T-cell (primary cell): ENCODE data around the gene AAGAB. TPM values are rescaled to one million over a fixed set of nuclear protein-coding genes. Genes with fewer than 3 reads are reported as not detected.

ENCODE experiments used
- ATAC-seq, 4 experiments: fragments of 200-7000 bp in 3 of 4; fragments of 150-1000 bp in 1 of 4; cut with Tn5 transposase; replicated peaks in 1 of 4; 1 replicate in 3 of 4; 2 replicates in 1 of 4; pipeline ENCODE4 v1.10.0; 2021; ENCODE audit warnings: moderate library complexity in 3 of 4, mild to moderate bottlenecking in 2 of 4, moderate number of reproducible peaks in 1 of 4
- CTCF ChIA-PET, 2 donors: fragments of 300-600 bp; sonication (Branson Sonifier 250); formaldehyde crosslinking; loops; one replicate each; lab custom pipeline; 2022; ENCODE audit warnings: antibody characterized with exemption in 2 of 2; lab: Charles Lee
- POLR2A ChIA-PET, 2 donors: fragments of 300-600 bp; sonication (Branson Sonifier 250); formaldehyde crosslinking; loops; one replicate each; lab custom pipeline; 2022; ENCODE audit warnings: antibody characterized with exemption in 2 of 2; lab: Charles Lee
- DNase-seq, 35 experiments: peaks; one replicate each; pipeline versions ENCODE4 v3.0.0 to v3.0.0-alpha.2; 2013 to 2023
- H3K27ac ChIP-seq: one replicate; pipeline ENCODE4 v1.5.1; 2013; ENCODE audit warnings: low read length
- H3K27me3 ChIP-seq, 2 experiments: replicated peaks in 1 of 2; 1 replicate in 1 of 2; 2 replicates in 1 of 2; pipeline versions ENCODE4 v1.6.1 to v1.7.0; 2013; ENCODE audit warnings: low read length in 1 of 2, mixed read lengths in 1 of 2; ENCODE audit not compliant: control insufficient read depth in 2 of 2, insufficient read depth in 2 of 2; ENCODE audit errors: extremely low read depth in 1 of 2
- H3K36me3 ChIP-seq, 2 donors: 1 replicate in 1 of 2; 2 replicates in 1 of 2; pipeline versions ENCODE4 v1.6.1 to v1.7.0; 2013; ENCODE audit warnings: low read length in 1 of 2; ENCODE audit not compliant: control insufficient read depth in 2 of 2, insufficient read depth in 1 of 2; ENCODE audit errors: extremely low read depth in 1 of 2
- H3K4me1 ChIP-seq, 2 experiments: 1 replicate in 1 of 2; 2 replicates in 1 of 2; pipeline versions ENCODE4 v1.6.1 to v1.7.0; 2013; ENCODE audit warnings: low read length in 2 of 2, mixed read lengths in 1 of 2; ENCODE audit not compliant: insufficient read depth in 2 of 2, control insufficient read depth in 1 of 2; ENCODE audit errors: extremely low read depth in 1 of 2
- H3K4me3 ChIP-seq, 2 donors: 1 replicate in 1 of 2; 2 replicates in 1 of 2; pipeline versions ENCODE4 v1.5.1 to v1.7.0; 2013; ENCODE audit warnings: mild to moderate bottlenecking in 2 of 2, low read length in 1 of 2, moderate library complexity in 1 of 2; ENCODE audit not compliant: control insufficient read depth in 1 of 2; ENCODE audit errors: extremely low read depth in 1 of 2
- H3K9me3 ChIP-seq: 2 replicates; pipeline ENCODE4 v1.7.0; 2013
- H3K27ac Mint-ChIP-seq, 2 donors: one replicate each; pipeline ENCODE4 v1.8.0; 2020 to 2021; ENCODE audit warnings: mild to moderate bottlenecking in 2 of 2, mixed read lengths in 2 of 2
- H3K27me3 Mint-ChIP-seq, 2 donors: one replicate each; pipeline ENCODE4 v1.8.0; 2021 to 2022; ENCODE audit warnings: mixed read lengths in 2 of 2
- H3K36me3 Mint-ChIP-seq: one replicate; pipeline ENCODE4 v1.8.0; 2021; ENCODE audit warnings: mixed read lengths
- H3K4me1 Mint-ChIP-seq, 3 donors: one replicate each; pipeline ENCODE4 v1.8.0; 2020 to 2022; ENCODE audit warnings: mixed read lengths in 3 of 3, mild to moderate bottlenecking in 1 of 3
- H3K4me3 Mint-ChIP-seq, 3 donors: one replicate each; pipeline ENCODE4 v1.8.0; 2020 to 2022; ENCODE audit warnings: mild to moderate bottlenecking in 3 of 3, mixed read lengths in 3 of 3, moderate library complexity in 3 of 3
- H3K9me3 Mint-ChIP-seq, 3 donors: one replicate each; pipeline ENCODE4 v1.8.0; 2020 to 2022; ENCODE audit warnings: mixed read lengths in 3 of 3
- WGBS: methylation state at CpG from one replicate; pipeline ENCODE4 v1.1.5; 2013; ENCODE audit warnings: missing lambda C conversion rate; ENCODE audit not compliant: insufficient coverage; 5-methylcytosine and 5-hydroxymethylcytosine counted together
- total RNA-seq, 35 experiments: library from RNA in 6 of 35; stranded (reverse) in 6 of 35; fragments of 120-200 nt in 1 of 35; gene quantifications; one replicate each; pipeline versions ENCODE4 v1.2.1 to v1.2.4 and lab custom pipeline; 2013 to 2026

The AAGAB gene
- total RNA-seq, 5 donors from 2014 or later (not counting 1 experiment from before 2014, with no cell fraction given) = 21.9 to 28.4 (median 23.6) TPM

DNA sequence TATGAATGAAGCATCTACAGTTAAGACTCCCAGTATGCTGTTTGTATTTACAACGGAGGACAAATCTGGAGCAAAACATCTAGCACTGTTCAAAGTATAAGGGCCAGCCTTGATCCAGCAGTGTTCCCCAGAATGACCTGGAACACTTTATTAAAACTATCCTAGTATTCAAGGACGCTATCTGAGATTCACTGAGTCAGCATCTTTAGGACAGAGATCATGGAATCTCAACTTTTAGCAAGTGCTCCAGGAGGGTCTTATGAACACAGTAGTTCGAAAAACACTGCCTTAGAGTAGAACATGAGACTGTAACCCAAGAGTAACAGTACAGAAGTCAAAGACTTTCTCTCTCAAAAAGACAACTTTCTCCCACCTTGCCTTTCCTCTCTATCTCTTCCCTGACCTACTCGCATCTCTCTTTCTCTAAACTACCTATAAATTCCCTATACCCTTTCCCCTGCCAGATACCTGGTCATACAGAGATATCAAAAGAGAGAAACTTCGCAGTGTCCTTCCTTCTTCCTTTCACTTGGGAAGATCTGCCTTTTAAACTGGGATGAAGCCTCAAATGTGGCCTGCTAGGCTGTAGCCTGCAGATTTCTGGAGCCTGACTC is 43.8 kb downstream of the AAGAB start:
- H3K9me3 ChIP-seq = no peaks in the 10 kb centered on the region
- no peaks in the 10 kb centered on the region for H3K4me1 ChIP-seq
- DNase-seq = no peak
- Mint-ChIP-seq H3K27me3 (no peaks in the 10 kb centered on the region), H3K36me3 (peaks cover 34% of the 10 kb centered on the region), H3K4me3 (no peak overlapping the region), H3K4me1 (no peaks in the 10 kb centered on the region), H3K9me3 (no peaks in the 10 kb centered on the region), H3K27ac (no peak overlapping the region)
- H3K36me3 ChIP-seq = peaks cover 0 to 35% of the 10 kb centered on the region in 2 donors
- no peaks in the 10 kb centered on the region for H3K27me3 ChIP-seq
- H3K4me3 ChIP-seq = no peak overlapping the region
- WGBS = 98% methylated on average over 4 of the region's 5 CpGs
- ATAC-seq = no peak
- ChIA-PET CTCF (no interaction called here), POLR2A (no interaction called here)
- no peak overlapping the region for H3K27ac ChIP-seq

DNA sequence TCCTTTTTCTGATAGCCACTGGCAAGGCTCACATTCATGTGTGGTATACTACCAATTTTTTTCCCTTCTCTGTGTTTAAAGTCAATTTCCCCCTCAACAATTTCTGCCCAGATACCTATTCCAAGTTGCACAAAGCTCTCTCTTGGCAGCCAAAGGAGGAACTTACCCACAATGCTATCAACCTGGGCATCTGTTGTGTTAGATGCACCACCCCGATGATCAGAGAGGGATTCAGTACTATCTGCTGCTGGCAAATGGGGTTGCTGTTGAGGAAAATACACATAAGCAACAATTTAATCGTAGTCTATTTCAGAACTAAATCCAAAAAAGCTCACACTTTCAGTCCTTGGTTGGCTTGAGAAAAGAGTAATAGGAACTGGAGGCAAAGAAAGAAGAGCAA is 46.1 kb downstream of the AAGAB start:
- Mint-ChIP-seq H3K4me3 (no peak overlapping the region), H3K9me3 (no peaks in the 10 kb centered on the region), H3K27ac (no peak overlapping the region), H3K36me3 (peaks cover 48% of the 10 kb centered on the region), H3K27me3 (no peaks in the 10 kb centered on the region), H3K4me1 (no peaks in the 10 kb centered on the region)
- ATAC-seq (no peak), DNase-seq (no peak)
- H3K27ac ChIP-seq = no peak overlapping the region
- H3K4me1 ChIP-seq = no peaks in the 10 kb centered on the region
- WGBS = no CpG with 5 or more reads among the region's 2 CpGs
- H3K4me3 ChIP-seq = no peak overlapping the region
- no peaks in the 10 kb centered on the region for H3K27me3 ChIP-seq
- H3K9me3 ChIP-seq = no peaks in the 10 kb centered on the region
- CTCF ChIA-PET = interaction anchor here in 1 of 2 donors (0.6 kb wide), 1 partner anchor 240 kb away, joined by 8 read pairs; no protein-coding TSS in a partner anchor
- POLR2A ChIA-PET = interaction anchor here in 1 of 2 donors (0.7 kb wide), 1 partner anchor 1432 kb away, joined by 4 read pairs; no protein-coding TSS in a partner anchor
- H3K36me3 ChIP-seq = peaks cover 0 to 41% of the 10 kb centered on the region in 2 donors

DNA sequence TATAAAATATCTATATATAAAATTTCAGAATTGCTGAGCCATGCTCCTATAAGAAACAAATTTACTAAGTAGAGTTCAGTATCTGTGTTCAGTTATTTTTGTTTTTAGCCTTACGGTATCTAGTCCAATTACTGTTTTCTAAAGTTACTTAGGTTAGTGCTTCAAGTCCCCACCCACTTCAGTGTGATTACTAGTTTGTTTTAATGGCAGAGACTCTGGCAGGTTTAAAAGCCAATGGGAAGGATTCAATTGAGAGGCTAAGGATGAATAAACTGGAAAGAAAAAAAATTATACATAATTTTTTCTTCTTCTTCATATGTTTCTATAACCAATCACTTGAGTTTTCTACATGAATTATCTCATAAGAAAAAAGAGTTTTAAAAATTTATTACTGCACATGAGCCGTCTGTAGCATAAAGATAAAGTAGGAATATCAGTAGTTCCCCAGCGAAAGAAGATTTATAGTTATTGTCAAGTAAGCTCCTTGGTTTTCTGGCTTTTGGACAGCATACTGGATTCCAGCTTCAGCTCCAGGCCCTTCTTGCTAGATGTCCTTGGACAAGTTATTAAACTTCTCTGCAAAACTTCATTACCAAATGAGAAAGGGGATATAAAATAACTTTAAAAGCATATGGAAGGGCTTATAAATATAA is 46.8 kb downstream of the AAGAB start:
- Histone ChIP-seq H3K27me3 (no peaks in the 10 kb centered on the region), H3K36me3 (peaks cover 0 to 46% of the 10 kb centered on the region in 2 donors), H3K27ac (no peak overlapping the region), H3K4me1 (no peaks in the 10 kb centered on the region), H3K9me3 (no peaks in the 10 kb centered on the region), H3K4me3 (no peak overlapping the region)
- Mint-ChIP-seq H3K4me3 (no peak overlapping the region), H3K27ac (no peak overlapping the region), H3K9me3 (no peaks in the 10 kb centered on the region), H3K27me3 (no peaks in the 10 kb centered on the region), H3K4me1 (no peaks in the 10 kb centered on the region), H3K36me3 (peaks cover 53% of the 10 kb centered on the region)
- DNase-seq (no peak), ATAC-seq (no peak)
- ChIA-PET POLR2A (interaction anchor here in 1 of 2 donors (0.7 kb wide), 1 partner anchor 1431 kb away, joined by 4 read pairs; no protein-coding TSS in a partner anchor), CTCF (interaction anchor here in 1 of 2 donors (0.6 kb wide), 1 partner anchor 239 kb away, joined by 8 read pairs; no protein-coding TSS in a partner anchor)
- WGBS = 100% methylated on average over 2 of the region's 3 CpGs

DNA sequence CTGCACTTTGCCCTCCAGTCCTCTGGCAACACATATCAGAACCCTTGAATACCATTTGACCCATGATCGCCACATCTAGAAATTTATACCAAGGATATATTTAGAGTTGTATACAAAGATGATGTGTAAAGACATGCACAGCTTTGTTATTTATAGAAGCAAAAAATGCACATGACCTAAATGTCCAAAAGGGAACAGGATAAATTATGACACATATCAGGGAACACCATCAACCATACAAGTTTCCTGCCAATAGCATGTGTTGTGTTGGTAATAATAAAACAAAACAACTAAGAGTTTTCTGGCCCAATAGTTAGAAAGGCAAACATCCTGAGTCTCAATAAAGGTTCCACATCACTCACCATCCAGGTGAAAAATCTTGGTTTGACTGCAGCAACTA is 51.5 kb downstream of the AAGAB start:
- Histone ChIP-seq H3K27me3 (no peaks in the 10 kb centered on the region), H3K9me3 (no peaks in the 10 kb centered on the region), H3K36me3 (peaks cover 0 to 46% of the 10 kb centered on the region in 2 donors), H3K27ac (no peak overlapping the region), H3K4me3 (no peak overlapping the region), H3K4me1 (peaks cover 0 to 6% of the 10 kb centered on the region in 2 experiments)
- H3K27ac Mint-ChIP-seq = no peak overlapping the region
- H3K4me1 Mint-ChIP-seq = peaks cover 8 to 15% (median 11%) of the 10 kb centered on the region in 3 donors
- POLR2A ChIA-PET = no interaction called here
- no CpG with 5 or more reads among the region's 1 CpG for WGBS
- H3K36me3 Mint-ChIP-seq = peaks cover 57% of the 10 kb centered on the region
- no peaks in the 10 kb centered on the region for H3K27me3 Mint-ChIP-seq
- CTCF ChIA-PET = no interaction called here
- ATAC-seq (no peak), DNase-seq (no peak)
- no peaks in the 10 kb centered on the region for H3K9me3 Mint-ChIP-seq
- H3K4me3 Mint-ChIP-seq = no peak overlapping the region

DNA sequence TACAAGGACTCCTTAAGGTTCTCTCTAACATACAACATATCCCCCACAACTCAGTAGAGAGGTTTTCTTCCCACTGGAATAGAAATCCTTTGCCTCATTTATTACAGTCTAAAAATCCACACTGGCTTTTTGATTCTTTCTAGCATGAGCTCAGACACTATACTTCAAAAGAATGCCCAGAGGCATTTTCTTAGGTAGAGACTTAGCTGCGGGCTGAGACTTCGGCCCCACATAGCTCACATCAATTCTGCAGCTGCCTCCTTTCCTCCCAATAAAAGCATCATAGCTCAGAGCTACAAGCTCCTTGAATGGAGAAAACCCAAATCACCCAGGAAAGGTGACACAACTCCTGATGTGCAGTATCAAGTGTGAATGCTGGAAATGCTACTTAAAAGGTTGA is 52.4 kb downstream of the AAGAB start:
- H3K36me3 ChIP-seq = peaks cover 0 to 41% of the 10 kb centered on the region in 2 donors
- ChIA-PET POLR2A (no interaction called here), CTCF (no interaction called here)
- H3K27ac ChIP-seq = no peak overlapping the region
- no peak overlapping the region for H3K4me3 ChIP-seq
- ATAC-seq (no peak), DNase-seq (no peak)
- Mint-ChIP-seq H3K9me3 (no peaks in the 10 kb centered on the region), H3K27ac (peak overlapping the region in 1 of 2 donors; percentile 23), H3K4me3 (no peak overlapping the region), H3K36me3 (peaks cover 55% of the 10 kb centered on the region), H3K4me1 (peaks cover 13 to 20% (median 15%) of the 10 kb centered on the region in 3 donors), H3K27me3 (no peaks in the 10 kb centered on the region)
- WGBS = no CpG with 5 or more reads among the region's 2 CpGs
- no peaks in the 10 kb centered on the region for H3K9me3 ChIP-seq
- H3K4me1 ChIP-seq = peaks cover 0 to 6% of the 10 kb centered on the region in 2 experiments
- no peaks in the 10 kb centered on the region for H3K27me3 ChIP-seq

DNA sequence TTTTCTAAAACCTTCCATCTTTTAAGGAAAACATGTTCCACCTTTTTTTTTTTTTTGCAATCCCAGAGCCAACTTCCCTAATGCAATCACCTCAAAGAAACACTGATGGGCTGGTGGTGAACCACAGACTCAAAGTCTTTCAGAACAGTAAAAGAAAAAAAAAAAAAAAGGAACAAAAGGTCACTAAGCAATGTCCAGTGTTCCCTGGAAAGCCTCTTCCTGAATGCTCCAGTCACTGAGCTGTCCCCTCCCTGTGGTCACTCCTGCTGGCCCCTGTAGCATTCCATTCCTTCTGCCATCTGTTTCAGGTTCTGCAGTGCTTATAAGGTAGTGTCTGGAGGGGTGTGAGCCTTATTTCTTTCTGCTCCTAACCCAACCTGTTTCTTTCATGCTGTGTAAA is 53.3 kb downstream of the AAGAB start:
- Mint-ChIP-seq H3K27ac (no peak overlapping the region), H3K27me3 (no peaks in the 10 kb centered on the region), H3K4me1 (peaks cover 13 to 23% (median 22%) of the 10 kb centered on the region in 3 donors), H3K4me3 (no peak overlapping the region), H3K9me3 (no peaks in the 10 kb centered on the region), H3K36me3 (peaks cover 56% of the 10 kb centered on the region)
- DNase-seq = no peak
- peaks cover 0 to 34% of the 10 kb centered on the region in 2 donors for H3K36me3 ChIP-seq
- ATAC-seq = no peak
- ChIA-PET POLR2A (interaction anchor here in 1 of 2 donors (0.6 kb wide), 1 partner anchor 55 kb away, joined by 7 read pairs; no protein-coding TSS in a partner anchor), CTCF (no interaction called here)
- H3K9me3 ChIP-seq = no peaks in the 10 kb centered on the region
- H3K27ac ChIP-seq = no peak overlapping the region
- no peak overlapping the region for H3K4me3 ChIP-seq
- peaks cover 0 to 6% of the 10 kb centered on the region in 2 experiments for H3K4me1 ChIP-seq
- H3K27me3 ChIP-seq = no peaks in the 10 kb centered on the region
